SU-DHL-6 (cell line): ENCODE data around the gene PRR36.

ENCODE experiments used
- CTCF ChIP-seq: fragments of 200-600 bp; sonication (generic); IDR thresholded peaks from one replicate; pipeline ENCODE4 v1.5.1; 2017; ENCODE audit warnings: antibody characterized with exemption, mild to moderate bottlenecking, low read length, moderate library complexity; ENCODE audit not compliant: insufficient read depth, poor library complexity, severe bottlenecking
- EZH2phosphoT487 ChIP-seq: fragments of 200-600 bp; sonication (generic), shearing (Covaris generic); conservative IDR thresholded peaks from 2 replicates; pipeline ENCODE4 v1.6.1; 2018; ENCODE audit warnings: mild to moderate bottlenecking, antibody characterized with exemption, low read length, moderate library complexity, mixed read lengths

GRCh38 chr19:7912697-7913564 lies 38.7 kb upstream of the PRR36 start:
- no peak for TF ChIP-seq CTCF
- no peak for TF ChIP-seq EZH2phosphoT487
